SJCRH30 (cell line): Measurements from ENCODE around the gene ENTPD2. TPM values are rescaled to one million over a fixed set of nuclear protein-coding genes. Genes with fewer than 3 reads are reported as not detected.
A peak's percentile ranks its signal among the peaks of the same experiment; 100 is the strongest.
"Not testable (repeated sequence)": the region's sequence is repeated elsewhere in the genome, so short reads cannot be mapped to it uniquely, and the experiment has no call there.

Experiments
- DNase-seq, 2 experiments: peaks; one replicate each; pipeline ENCODE4 v3.0.0-alpha.2; 2015 to 2020
- H3K27ac ChIP-seq: fragments of 250-450 bp; sonication (Bioruptor Pico); 2 replicates; pipeline ENCODE4 v1.5.1; 2020; ENCODE audit warnings: mild to moderate bottlenecking, moderate library complexity
- H3K27me3 ChIP-seq: fragments of 250-450 bp; sonication (Bioruptor Pico); 2 replicates; pipeline ENCODE4 v1.5.1; 2020; ENCODE audit warnings: mild to moderate bottlenecking, moderate library complexity
- H3K36me3 ChIP-seq: fragments of 250-450 bp; sonication (Bioruptor Pico); 2 replicates; pipeline ENCODE4 v1.5.1; 2020; ENCODE audit warnings: mild to moderate bottlenecking, moderate library complexity
- H3K4me1 ChIP-seq: fragments of 250-450 bp; sonication (Bioruptor Pico); 2 replicates; pipeline ENCODE4 v1.5.1; 2020; ENCODE audit warnings: mild to moderate bottlenecking, moderate library complexity
- H3K4me3 ChIP-seq: fragments of 250-450 bp; sonication (Bioruptor Pico); 2 replicates; pipeline ENCODE4 v1.5.1; 2020; ENCODE audit warnings: mild to moderate bottlenecking, moderate library complexity
- H3K9me3 ChIP-seq: fragments of 250-450 bp; sonication (Bioruptor Pico); replicated peaks from 2 replicates; pipeline ENCODE4 v1.5.1; 2020; ENCODE audit warnings: mild to moderate bottlenecking, moderate library complexity
- total RNA-seq: library from RNA; depleted of rRNA; stranded (reverse); fragments of >200 nt; shearing (Covaris generic); gene quantifications from 2 replicates; pipeline ENCODE4 v1.2.3, GENCODE V29; 2014

The ENTPD2 gene
- total RNA-seq, 1 experiment from 2014 or later, result 1.9 TPM

DNA sequence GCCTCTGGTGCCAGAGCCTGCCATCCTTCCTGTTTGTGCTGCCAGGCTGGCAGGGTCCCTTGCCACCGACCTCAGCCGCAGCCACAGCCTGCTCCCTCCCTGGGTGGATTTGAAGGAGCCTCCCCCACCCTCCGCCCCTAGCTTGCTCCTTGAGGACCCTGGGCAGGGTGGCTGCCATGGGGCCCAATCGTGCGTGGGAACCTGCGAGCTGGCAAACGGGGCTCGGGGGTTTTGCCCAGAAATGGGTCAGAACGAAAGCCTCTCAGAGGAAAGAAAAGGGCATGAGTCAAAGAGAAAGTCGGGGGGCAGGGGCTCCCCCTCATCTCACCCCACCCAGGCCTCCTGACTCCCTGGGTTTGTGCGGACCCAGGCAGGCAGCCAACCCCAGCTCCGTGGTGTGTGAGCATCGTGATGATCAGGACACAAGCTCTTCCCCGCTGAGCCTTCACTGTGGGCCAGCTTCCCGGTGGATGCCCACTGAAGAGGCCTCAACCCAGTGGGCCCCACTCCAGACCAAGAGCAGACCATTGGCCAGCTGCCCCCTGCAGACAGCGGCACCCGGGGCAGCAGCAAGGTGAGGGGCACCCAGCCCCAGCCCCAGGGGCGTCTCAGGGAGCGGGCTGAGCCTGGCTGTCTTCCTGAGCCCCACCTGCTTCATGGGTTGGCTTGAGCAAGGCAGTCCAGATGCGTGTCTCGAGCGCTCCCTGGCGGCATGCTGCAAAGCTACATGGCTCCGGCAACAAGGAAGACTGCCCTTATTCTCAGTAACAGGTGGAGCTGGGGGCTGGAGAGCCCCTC lies 19.0 kb downstream of the ENTPD2 start:
- no peaks in the 10 kb centered on the region for H3K9me3 ChIP-seq
- no peak overlapping the region for H3K4me3 ChIP-seq
- H3K36me3 ChIP-seq, result no peaks in the 10 kb centered on the region
- H3K27ac ChIP-seq, result no peak overlapping the region
- DNase-seq, result peak; percentile 86 to 93
- no peaks in the 10 kb centered on the region for H3K4me1 ChIP-seq
- 0 out of 2 replicates have a peak, but pooled peaks cover 5% of the 10 kb centered on the region for H3K27me3 ChIP-seq

DNA sequence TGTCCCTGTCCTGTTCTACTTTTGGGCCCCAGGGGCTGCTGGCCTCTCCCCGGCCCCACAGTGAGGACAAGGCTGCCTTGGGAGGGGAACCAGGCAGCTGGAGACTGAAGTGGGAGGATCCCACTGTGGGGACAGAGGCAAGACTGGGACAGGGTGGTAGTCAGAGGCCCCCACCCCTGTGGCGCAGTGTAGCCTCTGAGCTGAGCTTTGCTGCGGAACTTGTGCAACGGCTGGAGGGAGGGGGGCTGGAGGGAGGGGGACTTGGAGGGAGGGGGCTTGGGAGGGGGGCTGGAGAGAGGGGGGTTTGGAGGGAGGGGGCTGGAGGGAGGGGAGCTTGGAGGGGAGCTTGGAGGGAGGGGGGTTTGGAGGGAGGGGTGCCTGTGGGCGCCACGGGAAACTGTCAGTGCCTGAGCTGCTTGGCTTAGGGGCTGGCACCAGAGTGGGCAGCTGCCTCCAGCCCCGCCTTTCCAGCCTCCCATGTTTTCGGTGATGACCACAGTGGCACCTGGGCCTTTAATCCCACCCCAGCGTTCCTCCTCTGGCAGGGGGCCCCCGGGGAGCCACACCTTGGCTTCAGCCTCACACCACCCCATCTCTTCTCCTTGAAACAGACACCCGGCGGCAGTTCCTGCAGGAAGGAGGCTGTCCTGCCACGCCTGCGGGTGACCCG lies 19.7 kb downstream of the ENTPD2 start:
- Histone ChIP-seq H3K27ac (no peak overlapping the region), H3K4me1 (no peaks in the 10 kb centered on the region), H3K36me3 (no peaks in the 10 kb centered on the region), H3K9me3 (no peaks in the 10 kb centered on the region), H3K4me3 (no peak overlapping the region), H3K27me3 (0 out of 2 replicates have a peak, but pooled peaks cover 5% of the 10 kb centered on the region)
- DNase-seq, result no peak

DNA sequence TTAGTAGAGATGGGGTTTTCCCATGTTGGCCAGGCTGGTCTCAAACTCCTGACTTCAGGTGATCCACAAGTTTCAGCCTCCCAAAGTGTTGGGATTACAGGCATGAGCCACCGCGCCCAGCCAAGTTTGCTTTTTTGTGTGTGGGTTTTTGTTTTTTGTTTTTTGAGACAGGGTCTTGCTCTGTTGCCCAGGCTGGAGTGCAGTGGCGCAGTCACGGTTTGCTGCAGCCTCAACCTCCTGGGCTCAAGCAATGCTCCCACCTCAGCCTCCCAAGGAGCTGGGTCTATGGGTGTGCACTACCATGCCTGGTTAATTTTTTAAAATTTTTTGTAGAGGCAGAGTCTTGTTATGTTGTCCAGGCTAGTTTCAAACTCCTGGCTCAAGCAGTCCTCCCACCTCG lies 20.4 kb downstream of the ENTPD2 start:
- H3K27ac ChIP-seq, H3K36me3 ChIP-seq, H3K9me3 ChIP-seq, DNase-seq, H3K27me3 ChIP-seq, H3K4me1 ChIP-seq, H3K4me3 ChIP-seq: not testable (repeated sequence)

DNA sequence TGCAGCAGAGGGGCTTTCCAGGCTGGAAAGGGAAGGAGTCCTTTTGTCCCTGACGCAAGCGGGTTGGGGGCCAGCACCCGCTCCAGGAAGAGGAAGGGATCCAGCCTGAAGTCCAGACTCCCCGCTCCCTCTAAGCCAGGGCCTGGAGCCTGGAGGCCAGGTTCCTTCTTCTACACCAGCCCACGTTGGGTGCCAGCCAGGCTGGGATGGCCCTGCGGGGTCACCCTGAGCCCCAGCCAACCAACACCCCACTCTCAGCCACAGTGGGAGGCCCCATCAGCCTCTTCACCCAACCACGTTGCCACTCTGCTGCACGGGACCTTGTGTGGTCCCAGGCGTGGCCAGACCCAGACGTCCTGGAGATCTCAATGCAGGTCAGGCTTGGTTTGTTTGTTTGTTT lies 21.0 kb downstream of the ENTPD2 start:
- DNase-seq, result no peak
- Histone ChIP-seq H3K9me3 (no peaks in the 10 kb centered on the region), H3K36me3 (no peaks in the 10 kb centered on the region), H3K27ac (no peak overlapping the region), H3K4me3 (no peak overlapping the region), H3K4me1 (peaks cover 3% of the 10 kb centered on the region; the same call in 1 of the 2 replicates), H3K27me3 (peaks cover 5% of the 10 kb centered on the region; the same call in 1 of the 2 replicates)

DNA sequence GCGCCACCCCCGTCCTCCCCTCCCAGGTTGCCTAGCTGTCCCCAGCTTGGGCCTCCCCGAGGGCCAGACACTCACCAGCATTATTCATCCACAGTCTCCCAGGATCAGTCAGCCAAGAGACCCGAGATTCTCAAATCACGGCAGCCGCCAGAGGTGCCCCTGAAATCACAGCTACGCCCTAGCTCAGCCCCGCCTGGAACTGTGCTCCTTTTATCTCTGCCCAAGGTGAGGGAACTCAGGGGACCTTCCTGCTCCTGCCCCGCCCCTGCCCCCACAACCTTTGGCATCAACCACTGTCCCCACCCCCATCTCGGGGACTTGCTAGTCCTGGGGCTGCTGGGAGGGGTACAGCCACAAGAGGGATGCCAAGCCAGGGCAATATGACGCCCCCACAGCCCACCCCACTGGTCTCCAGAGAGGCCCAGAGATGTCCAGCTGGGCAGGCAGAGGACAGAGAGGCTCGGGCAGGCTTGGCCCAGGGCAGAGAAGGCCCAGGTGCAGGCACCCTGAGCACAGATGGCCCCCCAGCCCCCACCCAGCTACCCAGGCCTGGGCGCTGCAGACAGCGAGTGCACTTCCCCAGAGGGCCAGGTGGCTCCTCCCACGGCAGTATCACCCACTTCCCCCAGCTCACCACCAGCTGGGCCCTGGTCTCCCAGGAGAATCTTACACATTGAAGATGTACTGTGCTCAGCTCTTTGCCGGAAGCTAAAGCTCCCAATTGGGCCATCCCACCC lies 21.8 kb downstream of the ENTPD2 start, which contains the start of gene FUT7:
Gene FUT7 (minus strand): TSS at position 185 of the 737 bp plus-strand sequence. CDS start 97 bp downstream, at position 88.
- Histone ChIP-seq H3K9me3 (no peaks in the 10 kb centered on the region), H3K36me3 (no peaks in the 10 kb centered on the region), H3K27ac (no peak within 1 kb of the TSS), H3K4me3 (no peak within 1 kb of the TSS), H3K27me3 (peaks cover 10% of the 10 kb centered on the region; the same call in 1 of the 2 replicates), H3K4me1 (peaks cover 3% of the 10 kb centered on the region; the same call in 1 of the 2 replicates)
- DNase-seq, result no peak

DNA sequence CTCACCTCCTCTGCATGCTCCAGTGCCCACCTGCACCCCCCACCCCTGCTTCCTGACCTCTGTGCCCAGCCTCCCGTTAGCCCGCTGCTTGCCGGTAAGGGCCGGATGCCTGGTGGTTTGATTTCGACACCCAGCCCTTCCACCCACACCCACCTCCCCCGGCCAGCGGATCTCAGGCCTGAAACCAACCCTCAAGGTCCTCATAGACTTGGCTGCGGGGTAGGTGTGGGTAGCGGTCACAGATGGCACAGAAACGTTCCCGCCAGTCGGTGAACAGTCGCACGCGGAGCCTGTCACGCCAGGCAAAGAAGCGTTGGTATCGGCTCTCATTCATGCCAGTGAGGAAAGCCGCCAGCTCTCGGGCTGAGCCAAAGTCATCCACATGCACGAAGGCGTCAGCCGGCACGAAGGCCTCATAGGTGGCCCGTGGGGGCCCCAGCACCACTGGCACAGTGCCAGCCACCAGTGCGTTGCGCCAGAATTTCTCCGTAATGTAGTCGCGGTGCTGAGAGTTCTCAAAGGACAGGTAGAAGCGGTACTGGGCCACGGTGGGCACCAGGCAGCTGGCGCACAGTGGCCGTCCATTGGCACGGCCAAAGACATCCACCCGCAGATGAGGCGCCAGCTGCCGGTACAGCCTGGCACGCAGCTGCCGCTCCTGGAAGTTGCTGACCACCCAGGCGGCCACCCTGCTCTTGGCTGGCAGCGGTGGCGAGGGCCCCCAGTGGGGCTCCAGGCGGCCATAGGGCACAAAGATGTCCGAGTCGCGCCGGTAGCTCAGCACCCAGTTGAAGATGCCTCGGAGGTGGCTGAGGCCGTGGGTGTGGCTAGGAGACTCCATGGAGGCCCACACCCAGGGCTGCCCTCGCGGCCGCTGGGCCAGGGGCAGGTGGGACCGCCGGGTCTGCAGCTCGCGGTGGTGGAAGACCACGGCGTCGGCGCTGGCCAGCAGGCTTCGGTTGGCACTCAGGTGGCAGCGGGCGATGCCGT lies 23.0 kb downstream of the ENTPD2 start:
- H3K27me3 ChIP-seq, result peaks cover 13% of the 10 kb centered on the region; the same call in 1 of the 2 replicates
- H3K27ac ChIP-seq, result no peak overlapping the region
- no peaks in the 10 kb centered on the region for H3K36me3 ChIP-seq
- no peaks in the 10 kb centered on the region for H3K9me3 ChIP-seq
- no peak overlapping the region for H3K4me3 ChIP-seq
- peaks cover 6% of the 10 kb centered on the region; the same call in 1 of the 2 replicates for H3K4me1 ChIP-seq
- no peak for DNase-seq

DNA sequence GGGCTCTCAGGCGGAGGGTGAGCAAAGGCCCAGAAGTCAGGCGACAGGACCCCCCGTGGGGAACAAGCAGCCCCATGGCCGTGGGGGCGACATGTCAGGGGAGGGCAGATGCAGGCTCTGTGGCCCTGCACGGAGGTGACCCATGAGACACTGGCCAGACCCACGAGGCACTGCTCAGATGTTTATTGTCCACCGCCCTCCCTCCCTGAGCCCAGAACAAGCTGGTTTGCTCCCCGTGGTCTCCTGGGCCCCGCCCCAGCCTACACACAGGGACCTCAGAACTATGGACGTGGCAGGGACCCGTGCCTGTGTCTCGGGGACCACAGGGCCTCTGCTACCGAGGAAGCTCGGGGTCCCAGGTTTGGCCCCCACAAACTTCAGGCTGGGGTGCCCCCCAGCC lies 23.9 kb downstream of the ENTPD2 start:
- H3K27ac ChIP-seq, result no peak overlapping the region
- H3K9me3 ChIP-seq, result no peaks in the 10 kb centered on the region
- peaks cover 18% of the 10 kb centered on the region for H3K27me3 ChIP-seq
- DNase-seq, result no peak
- H3K4me1 ChIP-seq, result peaks cover 15% of the 10 kb centered on the region
- no peak overlapping the region for H3K4me3 ChIP-seq
- H3K36me3 ChIP-seq, result no peaks in the 10 kb centered on the region

DNA sequence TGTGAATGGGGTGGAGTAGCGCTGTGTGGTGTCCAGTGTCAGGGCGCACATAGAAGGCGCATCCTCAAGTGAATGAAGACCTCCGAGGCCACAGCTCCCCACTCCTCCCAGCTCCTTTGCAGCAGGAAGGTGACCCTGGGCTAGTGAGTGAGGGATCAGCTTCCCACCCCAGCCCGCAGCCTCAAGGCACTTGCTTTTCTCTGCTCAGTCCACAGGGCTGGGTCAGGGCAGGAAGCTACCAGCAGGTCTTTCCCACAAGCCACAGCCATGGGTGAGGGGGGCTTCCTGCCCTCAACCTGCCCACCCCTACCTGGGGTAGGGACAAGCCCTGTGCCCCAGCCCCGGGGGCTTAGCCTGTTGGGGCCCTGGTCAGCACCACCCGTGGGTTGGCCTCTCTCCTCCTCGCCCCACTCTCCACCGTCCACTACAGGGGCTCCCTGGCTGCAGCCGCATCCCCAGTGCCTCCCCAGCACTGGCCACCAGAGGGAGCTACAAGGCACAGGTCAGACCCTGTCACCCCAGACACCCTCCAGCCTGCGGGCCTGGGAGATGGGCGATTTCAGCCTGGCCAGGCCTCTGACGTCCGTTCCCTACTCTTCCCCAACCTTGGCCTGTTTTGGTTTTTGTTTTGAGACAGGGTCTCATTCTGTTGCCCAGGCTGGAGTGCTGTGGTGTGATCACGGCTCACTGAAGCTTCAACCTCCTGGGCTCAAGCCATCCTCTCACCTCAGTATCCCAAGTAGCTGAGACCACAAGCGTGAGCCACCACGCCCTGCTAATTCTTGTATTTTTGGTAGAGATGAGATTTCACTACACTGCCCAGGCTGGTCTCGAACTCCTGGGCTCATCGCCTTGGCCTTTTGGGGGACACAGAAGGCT lies 24.6 kb downstream of the ENTPD2 start:
- no peaks in the 10 kb centered on the region for H3K9me3 ChIP-seq
- no peak overlapping the region for H3K27ac ChIP-seq
- H3K4me3 ChIP-seq, result no peak overlapping the region
- no peaks in the 10 kb centered on the region for H3K36me3 ChIP-seq
- peaks cover 18% of the 10 kb centered on the region for H3K4me1 ChIP-seq
- DNase-seq, result peak; percentile 81 to 87
- peaks cover 18% of the 10 kb centered on the region for H3K27me3 ChIP-seq

DNA sequence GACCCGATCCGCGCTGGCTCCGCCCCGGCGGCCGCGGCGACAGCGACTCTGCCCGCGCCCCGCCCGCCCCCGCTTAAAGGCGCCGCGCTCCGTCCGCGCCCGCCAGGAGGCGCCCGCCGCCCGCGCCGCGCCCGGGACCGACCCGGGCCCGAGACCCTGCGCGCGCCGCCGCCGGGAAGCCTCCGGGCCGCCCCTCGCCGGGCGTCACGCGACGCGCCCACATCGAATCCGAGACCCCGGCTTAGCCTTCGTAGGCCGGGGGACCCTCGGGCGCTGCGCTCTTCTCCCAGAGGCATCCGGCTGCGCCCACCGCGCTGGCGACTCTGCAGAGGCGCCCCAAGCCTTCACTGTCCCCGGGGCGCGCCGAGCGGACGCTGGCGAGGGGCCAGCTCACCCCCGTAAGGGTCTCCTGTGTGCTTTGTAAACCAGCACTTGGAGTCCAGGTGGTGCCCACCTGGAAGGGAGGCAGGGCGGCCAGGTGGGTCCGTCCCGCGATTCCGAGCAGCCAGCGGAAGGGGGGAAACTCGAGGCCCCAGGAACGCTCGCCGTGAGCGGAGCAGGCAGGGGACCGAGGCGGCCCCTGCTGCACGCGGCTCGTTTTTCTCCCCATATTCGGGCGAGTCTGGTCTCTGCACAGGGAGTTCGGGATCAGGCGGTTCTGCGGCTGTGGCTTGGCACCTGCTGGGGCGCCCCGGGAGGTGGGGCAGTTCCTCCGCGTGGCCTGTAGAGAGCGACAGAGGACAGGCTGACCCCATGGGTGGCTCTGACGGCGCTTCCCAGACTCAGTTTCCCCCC lies 25.4 kb downstream of the ENTPD2 start:
- Histone ChIP-seq H3K9me3 (no peaks in the 10 kb centered on the region), H3K4me1 (peaks cover 26% of the 10 kb centered on the region), H3K27ac (no peak overlapping the region), H3K36me3 (no peaks in the 10 kb centered on the region), H3K4me3 (peak overlapping the region; percentile 48), H3K27me3 (peaks cover 18% of the 10 kb centered on the region)
- DNase-seq, result peak; percentile 57 to 69

DNA sequence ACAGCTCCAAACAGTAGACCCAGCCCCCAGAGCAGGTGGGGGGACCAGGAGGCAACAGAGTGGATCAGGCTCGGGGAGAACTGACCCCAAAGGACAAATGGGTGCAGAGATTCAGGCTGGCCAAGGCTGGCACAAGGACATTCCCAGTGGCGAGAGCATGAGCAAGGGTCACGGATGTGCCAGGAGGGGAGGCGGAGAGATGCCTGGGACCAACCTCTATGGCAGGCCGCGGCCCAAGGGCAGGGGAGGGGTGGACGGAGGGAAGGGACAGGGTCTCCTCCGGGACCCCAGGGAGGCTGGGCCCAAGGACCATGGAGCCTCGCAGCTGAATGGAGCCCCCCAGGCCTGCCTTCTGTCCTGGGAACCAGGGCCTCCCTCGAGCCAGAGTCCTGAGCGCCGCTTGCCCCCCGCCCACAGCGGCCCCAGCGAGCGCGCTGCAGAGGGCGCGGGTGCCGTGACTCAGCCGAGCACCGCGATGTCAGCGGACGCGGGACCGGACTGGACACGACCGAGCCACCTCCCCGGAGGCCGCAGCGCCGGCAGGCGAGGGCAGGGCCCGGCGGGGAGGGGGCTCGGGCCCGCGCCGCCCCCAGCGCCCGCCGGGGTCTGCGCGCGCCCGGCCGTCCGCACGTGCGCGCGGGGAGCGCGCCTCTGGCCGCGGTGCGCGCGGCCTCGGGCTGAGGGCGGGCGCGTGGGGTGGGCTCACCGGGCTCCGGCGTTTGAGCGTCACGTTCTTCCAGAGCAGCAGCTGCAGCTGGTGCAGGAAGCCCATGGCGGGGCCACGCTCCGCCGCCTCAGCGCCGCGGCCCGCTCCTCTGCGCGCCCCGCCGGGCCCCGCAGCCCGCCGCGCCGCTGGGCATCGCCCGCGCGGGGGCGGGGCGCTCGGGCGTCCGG lies 26.2 kb downstream of the ENTPD2 start, which contains the start of gene ABCA2:
Gene ABCA2 (minus strand): TSS at position 869 of the 894 bp plus-strand sequence. CDS start 97 bp downstream, at position 772.
- H3K27me3 ChIP-seq, result peaks cover 18% of the 10 kb centered on the region
- H3K4me1 ChIP-seq, result peaks cover 33% of the 10 kb centered on the region
- H3K9me3 ChIP-seq, result no peaks in the 10 kb centered on the region
- H3K27ac ChIP-seq, result no peak within 1 kb of the TSS
- DNase-seq, result no peak
- H3K4me3 ChIP-seq, result peak within 1 kb of the TSS; percentile 48
- H3K36me3 ChIP-seq, result no peaks in the 10 kb centered on the region

DNA sequence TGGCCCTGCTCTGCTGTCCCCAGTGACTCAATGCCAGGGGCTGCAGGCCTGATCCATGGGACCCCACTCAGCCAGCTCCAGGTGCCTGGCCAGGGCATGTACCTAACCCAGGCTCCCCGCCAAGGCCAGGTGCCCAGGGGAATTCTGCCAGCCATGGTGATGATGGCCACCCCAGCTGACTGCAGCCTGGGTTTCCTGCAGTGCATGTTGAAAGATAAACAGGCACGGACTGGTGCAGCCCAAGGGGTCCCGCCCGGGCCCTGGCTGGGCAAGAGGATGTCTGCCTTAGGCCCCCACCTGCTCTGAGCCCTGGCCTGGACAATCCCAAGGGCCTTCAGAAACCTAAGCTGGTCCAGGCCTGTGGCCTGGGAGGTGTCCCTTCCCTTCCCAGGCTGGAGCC lies 27.0 kb downstream of the ENTPD2 start:
- H3K4me3 ChIP-seq, result no peak overlapping the region
- H3K27ac ChIP-seq, result no peak overlapping the region
- peaks cover 33% of the 10 kb centered on the region for H3K4me1 ChIP-seq
- DNase-seq, result no peak
- H3K36me3 ChIP-seq, result no peaks in the 10 kb centered on the region
- no peaks in the 10 kb centered on the region for H3K9me3 ChIP-seq
- peaks cover 14% of the 10 kb centered on the region for H3K27me3 ChIP-seq

DNA sequence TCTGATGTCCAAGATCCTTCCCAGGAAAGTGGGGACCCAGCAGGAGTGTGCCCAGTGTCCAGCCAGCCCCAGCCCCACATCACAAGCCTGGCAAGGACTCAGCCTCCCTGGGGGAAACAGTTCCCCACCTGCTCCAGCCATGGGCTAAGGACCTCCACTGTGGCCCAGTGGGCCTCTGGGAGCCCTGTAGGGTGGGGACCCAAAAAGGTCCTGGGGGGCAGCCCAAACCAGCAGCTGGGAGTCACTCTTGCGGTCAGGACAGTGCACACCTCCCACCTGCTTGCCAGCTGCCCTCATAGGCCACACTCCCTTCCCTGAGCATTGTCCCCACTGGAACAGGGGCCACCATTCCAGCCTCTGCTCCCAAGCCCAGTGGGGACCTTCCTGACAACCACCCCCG lies 27.5 kb downstream of the ENTPD2 start:
- H3K36me3 ChIP-seq, result no peaks in the 10 kb centered on the region
- peaks cover 33% of the 10 kb centered on the region for H3K4me1 ChIP-seq
- H3K27ac ChIP-seq, result no peak overlapping the region
- H3K27me3 ChIP-seq, result peaks cover 14% of the 10 kb centered on the region
- H3K9me3 ChIP-seq, result no peaks in the 10 kb centered on the region
- no peak overlapping the region for H3K4me3 ChIP-seq
- DNase-seq, result no peak
